Ovary (tissue), 3 donors: Measurements from ENCODE around the gene TMEM79.

Source experiments
- EP300 ChIP-seq: sonication (generic); formaldehyde crosslinking; IDR thresholded peaks from one replicate; pipeline ENCODE4 v1.6.1; 2017; ENCODE audit warnings: antibody characterized with exemption
- POLR2A ChIP-seq: fragments of 450-650 bp; IDR thresholded peaks from one replicate; pipeline ENCODE4 v1.6.1; 2017; ENCODE audit warnings: antibody characterized with exemption, mild to moderate bottlenecking, moderate library complexity
- TF ChIP-seq, protein P1 (sequence below), 3 donors: fragments of 450-650 bp in 2 of 3; fragments of 200-600 bp in 1 of 3; IDR thresholded peaks; one replicate each; pipeline versions ENCODE4 v1.5.1 to v1.8.0; 2016 to 2022; ENCODE audit warnings: antibody characterized with exemption in 3 of 3, mild to moderate bottlenecking in 1 of 3
- donor health status: DM: no; HTN: no; CAD: no.

GRCh38 chr1:156308078-156308477 is 24.0 kb downstream of the TMEM79 start:
- TF ChIP-seq POLR2A: no peak
- TF ChIP-seq, protein P1, sequence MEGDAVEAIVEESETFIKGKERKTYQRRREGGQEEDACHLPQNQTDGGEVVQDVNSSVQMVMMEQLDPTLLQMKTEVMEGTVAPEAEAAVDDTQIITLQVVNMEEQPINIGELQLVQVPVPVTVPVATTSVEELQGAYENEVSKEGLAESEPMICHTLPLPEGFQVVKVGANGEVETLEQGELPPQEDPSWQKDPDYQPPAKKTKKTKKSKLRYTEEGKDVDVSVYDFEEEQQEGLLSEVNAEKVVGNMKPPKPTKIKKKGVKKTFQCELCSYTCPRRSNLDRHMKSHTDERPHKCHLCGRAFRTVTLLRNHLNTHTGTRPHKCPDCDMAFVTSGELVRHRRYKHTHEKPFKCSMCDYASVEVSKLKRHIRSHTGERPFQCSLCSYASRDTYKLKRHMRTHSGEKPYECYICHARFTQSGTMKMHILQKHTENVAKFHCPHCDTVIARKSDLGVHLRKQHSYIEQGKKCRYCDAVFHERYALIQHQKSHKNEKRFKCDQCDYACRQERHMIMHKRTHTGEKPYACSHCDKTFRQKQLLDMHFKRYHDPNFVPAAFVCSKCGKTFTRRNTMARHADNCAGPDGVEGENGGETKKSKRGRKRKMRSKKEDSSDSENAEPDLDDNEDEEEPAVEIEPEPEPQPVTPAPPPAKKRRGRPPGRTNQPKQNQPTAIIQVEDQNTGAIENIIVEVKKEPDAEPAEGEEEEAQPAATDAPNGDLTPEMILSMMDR (IDR thresholded peaks at IDR 0.05): no peak
- TF ChIP-seq EP300: no peak
